ENCODE data around the gene YPEL3. TPM values are rescaled to one million over a fixed set of nuclear protein-coding genes. Genes with fewer than 3 reads are reported as not detected.

The YPEL3 gene
- total RNA-seq, 1 donor from 2014 or later = 6.8 TPM

DNA sequence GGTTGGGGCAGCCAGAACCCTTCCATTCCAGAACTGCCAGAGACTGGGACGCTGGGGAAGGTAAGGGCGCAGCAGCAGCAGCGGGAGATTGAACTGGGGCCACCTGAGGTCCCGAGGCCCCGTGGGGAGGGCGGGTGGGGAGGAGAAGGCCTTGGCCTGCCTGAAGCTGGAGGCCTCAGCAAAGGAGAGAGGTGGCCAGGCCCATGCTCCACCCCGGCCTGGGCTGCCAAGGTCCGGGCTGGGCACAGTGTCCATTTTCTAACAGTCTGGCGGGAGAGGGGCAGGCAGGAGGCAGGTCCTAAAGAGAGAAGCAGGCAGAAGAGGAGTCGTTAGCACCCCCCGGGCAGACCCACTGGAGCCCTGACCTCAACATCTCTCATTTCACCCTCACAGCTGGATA, 18.4 kb upstream of the YPEL3 start:
- H3K27me3 Mint-ChIP-seq (ENCODE audit: insufficient read depth, low read depth) = peaks cover 6% of the 10 kb centered on the region
- no peak for DNase-seq (ENCODE audit: low spot score)
- Histone ChIP-seq H3K4me1 (no peaks in the 10 kb centered on the region), H3K4me3 (no peak overlapping the region), H4K20me1 (ENCODE audit: low read depth) (peaks cover 35% of the 10 kb centered on the region), H3K79me2 (ENCODE audit: low read depth) (no peaks in the 10 kb centered on the region), H3K4me2 (no peak overlapping the region), H3F3A (ENCODE audit: low read depth) (peaks cover 37% of the 10 kb centered on the region), H3K36me3 (no peaks in the 10 kb centered on the region), H3K27me3 (no peaks in the 10 kb centered on the region), H3K27ac (peak overlapping the region; percentile 65), H2AFZ (replicated peaks) (no peak overlapping the region), H3K9ac (no peak overlapping the region), H3K9me3 (ENCODE audit: low read depth) (no peaks in the 10 kb centered on the region)
- H3K36me3 Mint-ChIP-seq = peaks cover 9% of the 10 kb centered on the region
- TF ChIP-seq, protein P1, sequence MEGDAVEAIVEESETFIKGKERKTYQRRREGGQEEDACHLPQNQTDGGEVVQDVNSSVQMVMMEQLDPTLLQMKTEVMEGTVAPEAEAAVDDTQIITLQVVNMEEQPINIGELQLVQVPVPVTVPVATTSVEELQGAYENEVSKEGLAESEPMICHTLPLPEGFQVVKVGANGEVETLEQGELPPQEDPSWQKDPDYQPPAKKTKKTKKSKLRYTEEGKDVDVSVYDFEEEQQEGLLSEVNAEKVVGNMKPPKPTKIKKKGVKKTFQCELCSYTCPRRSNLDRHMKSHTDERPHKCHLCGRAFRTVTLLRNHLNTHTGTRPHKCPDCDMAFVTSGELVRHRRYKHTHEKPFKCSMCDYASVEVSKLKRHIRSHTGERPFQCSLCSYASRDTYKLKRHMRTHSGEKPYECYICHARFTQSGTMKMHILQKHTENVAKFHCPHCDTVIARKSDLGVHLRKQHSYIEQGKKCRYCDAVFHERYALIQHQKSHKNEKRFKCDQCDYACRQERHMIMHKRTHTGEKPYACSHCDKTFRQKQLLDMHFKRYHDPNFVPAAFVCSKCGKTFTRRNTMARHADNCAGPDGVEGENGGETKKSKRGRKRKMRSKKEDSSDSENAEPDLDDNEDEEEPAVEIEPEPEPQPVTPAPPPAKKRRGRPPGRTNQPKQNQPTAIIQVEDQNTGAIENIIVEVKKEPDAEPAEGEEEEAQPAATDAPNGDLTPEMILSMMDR (IDR thresholded peaks at IDR 0.05) = no peak
- no peak for TF ChIP-seq EZH2 (IDR thresholded peaks at IDR 0.05)
- TF ChIP-seq EZH2phosphoT487 (IDR thresholded peaks at IDR 0.05) = no peak
- no peak overlapping the region for H3K27ac Mint-ChIP-seq
- H3K9me3 Mint-ChIP-seq = no peaks in the 10 kb centered on the region
- no peak overlapping the region for H3K4me3 Mint-ChIP-seq
- H3K4me1 Mint-ChIP-seq = peaks cover 5% of the 10 kb centered on the region

DNA sequence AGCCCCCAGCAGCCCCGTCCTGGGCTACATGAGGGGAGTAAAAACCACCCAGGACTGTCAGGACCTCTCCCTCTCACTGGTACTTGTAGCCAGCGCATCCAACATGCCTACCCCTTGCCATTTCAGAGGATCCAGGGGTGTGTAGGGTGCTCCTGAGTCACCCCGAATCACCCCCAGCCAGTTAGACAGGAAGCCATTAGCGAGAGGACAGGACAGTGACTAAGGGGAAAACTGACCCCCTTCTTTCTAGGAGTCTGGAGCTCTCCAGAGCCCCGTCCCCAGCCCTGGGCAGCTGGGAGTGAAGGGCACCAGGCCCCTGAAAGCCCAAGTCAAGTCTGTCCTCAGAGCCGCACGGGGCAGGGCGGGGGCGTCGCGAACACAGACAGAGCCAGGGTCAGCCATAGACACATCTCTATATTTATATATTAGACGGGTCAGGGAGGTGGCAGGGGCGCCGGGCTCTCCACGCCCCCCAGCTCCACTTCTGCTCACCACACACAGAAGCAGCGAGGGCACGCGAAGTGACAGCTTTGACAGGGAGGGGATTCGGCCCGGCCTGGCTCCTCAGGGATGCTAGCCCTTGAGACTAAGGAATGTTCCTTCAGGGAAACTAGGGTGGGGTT, 17.8 kb upstream of the YPEL3 start:
- Histone ChIP-seq H3K4me2 (no peak overlapping the region), H3K36me3 (no peaks in the 10 kb centered on the region), H3K4me1 (no peaks in the 10 kb centered on the region), H3K9ac (no peak overlapping the region), H3K27ac (peak overlapping the region; percentile 65), H4K20me1 (ENCODE audit: low read depth) (peaks cover 35% of the 10 kb centered on the region), H3K27me3 (no peaks in the 10 kb centered on the region), H3F3A (ENCODE audit: low read depth) (peaks cover 42% of the 10 kb centered on the region), H3K79me2 (ENCODE audit: low read depth) (no peaks in the 10 kb centered on the region), H3K9me3 (ENCODE audit: low read depth) (no peaks in the 10 kb centered on the region), H2AFZ (replicated peaks) (no peak overlapping the region), H3K4me3 (no peak overlapping the region)
- Mint-ChIP-seq H3K36me3 (peaks cover 6% of the 10 kb centered on the region), H3K4me3 (peak overlapping the region; percentile 41), H3K9me3 (no peaks in the 10 kb centered on the region), H3K27me3 (ENCODE audit: insufficient read depth, low read depth) (peaks cover 6% of the 10 kb centered on the region), H3K4me1 (peaks cover 5% of the 10 kb centered on the region), H3K27ac (no peak overlapping the region)
- DNase-seq (ENCODE audit: low spot score) = no peak
- TF ChIP-seq EZH2 (IDR thresholded peaks at IDR 0.05) = no peak
- TF ChIP-seq, protein P1 (IDR thresholded peaks at IDR 0.05) = no peak
- no peak for TF ChIP-seq EZH2phosphoT487 (IDR thresholded peaks at IDR 0.05)

DNA sequence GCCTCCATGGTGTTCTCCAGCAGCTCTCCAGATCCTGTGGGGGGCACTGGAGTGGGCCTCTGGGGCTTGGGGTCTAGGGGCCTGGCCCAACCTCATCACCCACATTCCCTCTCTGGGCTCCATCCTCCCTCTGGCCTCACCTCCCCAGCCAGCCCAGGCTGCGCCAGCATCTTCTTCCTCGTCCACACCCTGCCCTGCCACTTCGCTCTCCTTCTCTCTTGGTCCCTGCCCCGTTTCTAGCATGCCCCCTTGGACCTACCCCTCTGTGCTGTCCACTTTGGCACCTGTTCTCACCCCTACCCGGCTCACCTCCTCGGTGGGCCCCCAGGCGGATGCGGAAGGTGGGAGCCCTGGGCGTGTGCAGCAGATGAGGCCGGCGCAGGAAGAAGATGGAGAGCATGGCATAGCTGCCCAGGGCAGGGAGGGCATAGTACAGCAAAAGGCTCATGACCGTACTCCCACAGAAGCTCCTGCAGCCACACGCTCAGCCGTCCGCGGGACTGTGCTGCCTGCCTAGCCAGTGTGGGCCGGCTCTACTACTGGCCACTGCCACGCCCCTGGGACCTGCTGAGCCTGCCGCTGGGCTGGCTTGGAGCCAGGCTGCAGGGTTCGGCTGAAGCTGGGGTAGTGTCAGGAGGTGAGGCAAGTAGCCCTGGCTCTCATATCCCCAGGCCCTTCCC, 17.2 kb upstream of the YPEL3 start, which contains the start of gene GDPD3:
GDPD3 (minus strand) TSS at position 507 of the 680 bp plus-strand sequence; CDS start at position 448, 59 bp downstream.
- Histone ChIP-seq H3K4me1 (no peaks in the 10 kb centered on the region), H3K9ac (no peak within 1 kb of the TSS), H3K79me2 (ENCODE audit: low read depth) (no peaks in the 10 kb centered on the region), H3K27me3 (no peaks in the 10 kb centered on the region), H3K4me2 (no peak within 1 kb of the TSS), H3F3A (ENCODE audit: low read depth) (peaks cover 42% of the 10 kb centered on the region), H4K20me1 (ENCODE audit: low read depth) (peaks cover 39% of the 10 kb centered on the region), H3K27ac (peak within 1 kb of the TSS; percentile 65), H3K9me3 (ENCODE audit: low read depth) (no peaks in the 10 kb centered on the region), H3K36me3 (no peaks in the 10 kb centered on the region), H2AFZ (replicated peaks) (no peak within 1 kb of the TSS), H3K4me3 (no peak within 1 kb of the TSS)
- Mint-ChIP-seq H3K9me3 (no peaks in the 10 kb centered on the region), H3K4me1 (peaks cover 5% of the 10 kb centered on the region), H3K27ac (no peak within 1 kb of the TSS), H3K27me3 (ENCODE audit: insufficient read depth, low read depth) (peaks cover 6% of the 10 kb centered on the region), H3K36me3 (peaks cover 4% of the 10 kb centered on the region), H3K4me3 (peak within 1 kb of the TSS; percentile 41)
- TF ChIP-seq, protein P1 (IDR thresholded peaks at IDR 0.05) = no peak
- TF ChIP-seq EZH2 (IDR thresholded peaks at IDR 0.05) = no peak
- TF ChIP-seq EZH2phosphoT487 (IDR thresholded peaks at IDR 0.05) = no peak
- DNase-seq (ENCODE audit: low spot score) = peak; percentile 39

All from neural progenitor cell (in vitro differentiated cells).